ENCODE results near the gene POFUT1.

DNA sequence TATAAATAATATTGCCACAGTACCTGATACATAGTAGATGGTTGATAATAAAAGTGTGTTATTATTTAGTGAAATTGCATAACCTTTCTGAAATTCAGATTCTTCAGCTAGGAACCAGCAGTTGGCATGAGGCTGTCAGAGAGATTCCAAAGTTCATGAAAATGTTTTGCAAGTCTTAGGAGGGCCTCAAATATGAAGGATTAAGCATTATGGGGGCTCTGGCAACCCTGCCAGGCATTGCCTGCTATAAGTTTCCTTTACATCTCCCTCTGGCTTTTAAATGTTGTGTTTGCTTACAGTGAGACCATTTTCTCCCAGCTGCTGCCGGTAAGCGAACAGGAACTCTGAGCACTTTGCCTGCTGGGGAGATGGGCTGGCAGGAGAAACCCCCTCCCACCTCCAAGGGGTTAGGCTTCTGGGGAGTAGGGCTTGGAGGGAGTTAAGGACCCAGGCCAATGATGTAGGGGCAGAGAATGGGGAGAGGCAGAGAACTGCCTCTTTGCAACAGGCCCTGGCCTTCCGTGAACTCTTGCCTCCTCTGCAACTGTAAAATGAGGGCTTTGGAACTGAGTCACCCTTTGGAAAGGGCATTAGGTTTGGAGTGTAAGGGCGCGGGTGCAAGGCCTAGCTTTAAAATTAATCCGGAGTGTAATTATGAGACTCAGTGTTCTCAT, 36.6 kb downstream of the POFUT1 start:
- no peak for TF ChIP-seq POLR2AphosphoS5 (IDR thresholded peaks at IDR 0.05; ENCODE audit: low read depth, low read length)
- TF ChIP-seq, protein P1, sequence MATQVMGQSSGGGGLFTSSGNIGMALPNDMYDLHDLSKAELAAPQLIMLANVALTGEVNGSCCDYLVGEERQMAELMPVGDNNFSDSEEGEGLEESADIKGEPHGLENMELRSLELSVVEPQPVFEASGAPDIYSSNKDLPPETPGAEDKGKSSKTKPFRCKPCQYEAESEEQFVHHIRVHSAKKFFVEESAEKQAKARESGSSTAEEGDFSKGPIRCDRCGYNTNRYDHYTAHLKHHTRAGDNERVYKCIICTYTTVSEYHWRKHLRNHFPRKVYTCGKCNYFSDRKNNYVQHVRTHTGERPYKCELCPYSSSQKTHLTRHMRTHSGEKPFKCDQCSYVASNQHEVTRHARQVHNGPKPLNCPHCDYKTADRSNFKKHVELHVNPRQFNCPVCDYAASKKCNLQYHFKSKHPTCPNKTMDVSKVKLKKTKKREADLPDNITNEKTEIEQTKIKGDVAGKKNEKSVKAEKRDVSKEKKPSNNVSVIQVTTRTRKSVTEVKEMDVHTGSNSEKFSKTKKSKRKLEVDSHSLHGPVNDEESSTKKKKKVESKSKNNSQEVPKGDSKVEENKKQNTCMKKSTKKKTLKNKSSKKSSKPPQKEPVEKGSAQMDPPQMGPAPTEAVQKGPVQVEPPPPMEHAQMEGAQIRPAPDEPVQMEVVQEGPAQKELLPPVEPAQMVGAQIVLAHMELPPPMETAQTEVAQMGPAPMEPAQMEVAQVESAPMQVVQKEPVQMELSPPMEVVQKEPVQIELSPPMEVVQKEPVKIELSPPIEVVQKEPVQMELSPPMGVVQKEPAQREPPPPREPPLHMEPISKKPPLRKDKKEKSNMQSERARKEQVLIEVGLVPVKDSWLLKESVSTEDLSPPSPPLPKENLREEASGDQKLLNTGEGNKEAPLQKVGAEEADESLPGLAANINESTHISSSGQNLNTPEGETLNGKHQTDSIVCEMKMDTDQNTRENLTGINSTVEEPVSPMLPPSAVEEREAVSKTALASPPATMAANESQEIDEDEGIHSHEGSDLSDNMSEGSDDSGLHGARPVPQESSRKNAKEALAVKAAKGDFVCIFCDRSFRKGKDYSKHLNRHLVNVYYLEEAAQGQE (IDR thresholded peaks at IDR 0.05; ENCODE audit: insufficient read depth in 1 of 2, low read depth in 2 of 2, low read length in 2 of 2): no peak
- TF ChIP-seq SIN3A (IDR thresholded peaks at IDR 0.05; ENCODE audit: borderline replicate concordance, insufficient read depth, low read length): no peak
- TF ChIP-seq FOXP2 (optimal IDR thresholded peaks at IDR 0.05; ENCODE audit: borderline replicate concordance, extremely low read depth, extremely low read length, insufficient read depth): no peak

Measured in PFSK-1 (cell line).